Neural progenitor cell (in vitro differentiated cells): Measurements from ENCODE around the gene ATF7IP2.

Experiments used
- EZH2 ChIP-seq: fragments of 200-600 bp; sonication (generic); IDR thresholded peaks from 2 replicates; pipeline ENCODE4 v1.6.1; 2017; ENCODE audit warnings: antibody characterized with exemption, mild to moderate bottlenecking, moderate library complexity
- EZH2phosphoT487 ChIP-seq: fragments of 200-600 bp; sonication (generic); IDR thresholded peaks from 2 replicates; pipeline ENCODE4 v1.6.1; 2017; ENCODE audit warnings: antibody characterized with exemption
- TF ChIP-seq, protein P1 (sequence below): fragments of 200-600 bp; sonication (generic); IDR thresholded peaks from 2 replicates; pipeline ENCODE4 v1.5.1; 2017; ENCODE audit warnings: antibody characterized with exemption, mild to moderate bottlenecking

DNA sequence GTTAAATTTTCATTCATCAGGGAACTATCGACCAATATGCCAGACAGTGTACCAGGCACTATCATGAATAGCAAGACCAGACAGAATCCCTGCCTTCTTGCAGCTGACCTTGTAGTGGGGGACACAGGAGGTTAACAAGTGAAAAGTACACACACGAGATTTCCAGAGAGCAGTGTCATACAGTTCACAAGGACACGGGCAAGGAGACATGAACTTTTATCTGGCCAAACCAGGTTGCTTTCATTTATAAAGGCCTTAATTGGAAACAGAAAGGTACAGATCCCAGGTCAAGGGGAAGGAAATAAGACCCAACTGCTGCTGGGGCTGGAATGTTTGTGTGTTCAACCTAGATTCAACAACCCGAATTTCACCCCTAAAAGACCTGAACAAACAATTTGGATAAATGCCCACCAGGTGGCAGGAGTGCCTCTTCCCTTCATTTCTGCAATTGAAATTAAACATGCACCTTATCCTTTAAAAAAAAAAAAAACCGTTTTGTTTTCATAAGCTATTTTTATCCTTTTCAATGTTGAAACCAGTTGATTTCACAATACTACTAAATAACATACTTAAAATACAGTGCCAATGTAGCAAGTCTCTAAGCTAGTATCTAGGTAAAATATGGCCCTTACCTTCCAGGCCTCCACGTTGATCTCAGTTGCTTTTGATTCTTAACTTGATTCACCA lies 128.7 kb downstream of the ATF7IP2 start:
- TF ChIP-seq, protein P1, sequence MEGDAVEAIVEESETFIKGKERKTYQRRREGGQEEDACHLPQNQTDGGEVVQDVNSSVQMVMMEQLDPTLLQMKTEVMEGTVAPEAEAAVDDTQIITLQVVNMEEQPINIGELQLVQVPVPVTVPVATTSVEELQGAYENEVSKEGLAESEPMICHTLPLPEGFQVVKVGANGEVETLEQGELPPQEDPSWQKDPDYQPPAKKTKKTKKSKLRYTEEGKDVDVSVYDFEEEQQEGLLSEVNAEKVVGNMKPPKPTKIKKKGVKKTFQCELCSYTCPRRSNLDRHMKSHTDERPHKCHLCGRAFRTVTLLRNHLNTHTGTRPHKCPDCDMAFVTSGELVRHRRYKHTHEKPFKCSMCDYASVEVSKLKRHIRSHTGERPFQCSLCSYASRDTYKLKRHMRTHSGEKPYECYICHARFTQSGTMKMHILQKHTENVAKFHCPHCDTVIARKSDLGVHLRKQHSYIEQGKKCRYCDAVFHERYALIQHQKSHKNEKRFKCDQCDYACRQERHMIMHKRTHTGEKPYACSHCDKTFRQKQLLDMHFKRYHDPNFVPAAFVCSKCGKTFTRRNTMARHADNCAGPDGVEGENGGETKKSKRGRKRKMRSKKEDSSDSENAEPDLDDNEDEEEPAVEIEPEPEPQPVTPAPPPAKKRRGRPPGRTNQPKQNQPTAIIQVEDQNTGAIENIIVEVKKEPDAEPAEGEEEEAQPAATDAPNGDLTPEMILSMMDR = peak; percentile 85
- TF ChIP-seq EZH2 = no peak
- TF ChIP-seq EZH2phosphoT487 = no peak
